Measurements from ENCODE around the gene FSIP1.

FSIP1 gene

GRCh38 chr15:39591141-39591895 is 191.3 kb downstream of the FSIP1 start:
- no peak for DNase-seq

- DNase-seq = no peak
These were observed 192.6 kb downstream of the FSIP1 start for GRCh38 chr15:39589815-39590644.

DNA sequence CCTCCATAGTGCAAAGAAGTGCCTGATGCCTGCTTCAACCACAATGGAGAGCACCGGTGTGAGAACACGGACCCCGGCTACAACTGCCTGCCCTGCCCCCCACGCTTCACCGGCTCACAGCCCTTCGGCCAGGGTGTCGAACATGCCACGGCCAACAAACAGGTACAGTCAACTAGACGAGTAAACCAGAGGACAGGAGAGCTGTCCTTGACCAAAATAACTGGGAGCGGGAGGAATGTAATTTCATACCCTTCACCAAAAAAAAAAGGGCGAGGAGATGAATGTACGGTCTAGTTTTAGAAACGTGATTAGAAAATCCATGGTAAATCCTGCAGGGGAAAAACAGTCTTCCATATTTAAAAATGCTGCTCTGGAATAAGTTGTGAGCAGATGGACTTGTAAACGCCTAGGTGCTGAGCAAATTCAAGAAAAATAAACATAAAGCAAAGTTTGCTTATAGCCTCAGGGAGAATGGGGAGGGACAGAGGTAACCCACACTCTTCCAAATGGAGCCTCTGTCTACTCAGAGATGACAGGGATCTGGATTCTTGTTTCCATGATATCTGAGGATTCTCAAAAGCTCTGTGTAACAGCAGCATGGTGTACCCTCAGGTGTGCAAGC is 193.3 kb downstream of the FSIP1 start:
- no peak for DNase-seq

DNA sequence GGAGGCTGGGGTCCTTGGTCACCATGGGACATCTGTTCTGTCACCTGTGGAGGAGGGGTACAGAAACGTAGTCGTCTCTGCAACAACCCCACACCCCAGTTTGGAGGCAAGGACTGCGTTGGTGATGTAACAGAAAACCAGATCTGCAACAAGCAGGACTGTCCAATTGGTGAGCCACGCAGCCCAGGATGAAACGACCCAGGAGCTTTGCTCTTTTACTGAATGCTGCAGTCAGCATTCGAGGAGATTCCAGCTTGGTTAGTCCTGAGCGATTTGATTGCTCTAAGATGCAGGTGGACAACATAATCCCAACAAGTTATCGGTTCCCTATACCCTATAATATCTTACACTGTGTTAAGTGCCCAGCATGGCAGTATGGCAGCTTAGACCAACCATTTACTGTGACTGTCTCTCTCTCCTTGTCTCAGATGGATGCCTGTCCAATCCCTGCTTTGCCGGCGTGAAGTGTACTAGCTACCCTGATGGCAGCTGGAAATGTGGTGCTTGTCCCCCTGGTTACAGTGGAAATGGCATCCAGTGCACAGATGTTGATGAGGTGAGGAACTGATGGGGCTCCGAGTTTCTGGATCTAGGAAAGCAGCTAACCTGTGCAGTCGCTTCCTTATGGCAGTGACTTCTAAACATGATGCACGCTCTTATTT is 194.0 kb downstream of the FSIP1 start:
- DNase-seq = no peak

GRCh38 chr15:39587731-39588530 is 194.7 kb downstream of the FSIP1 start:
- no peak for DNase-seq

GRCh38 chr15:39587096-39587721 is 195.4 kb downstream of the FSIP1 start:
- no peak for DNase-seq

DNA sequence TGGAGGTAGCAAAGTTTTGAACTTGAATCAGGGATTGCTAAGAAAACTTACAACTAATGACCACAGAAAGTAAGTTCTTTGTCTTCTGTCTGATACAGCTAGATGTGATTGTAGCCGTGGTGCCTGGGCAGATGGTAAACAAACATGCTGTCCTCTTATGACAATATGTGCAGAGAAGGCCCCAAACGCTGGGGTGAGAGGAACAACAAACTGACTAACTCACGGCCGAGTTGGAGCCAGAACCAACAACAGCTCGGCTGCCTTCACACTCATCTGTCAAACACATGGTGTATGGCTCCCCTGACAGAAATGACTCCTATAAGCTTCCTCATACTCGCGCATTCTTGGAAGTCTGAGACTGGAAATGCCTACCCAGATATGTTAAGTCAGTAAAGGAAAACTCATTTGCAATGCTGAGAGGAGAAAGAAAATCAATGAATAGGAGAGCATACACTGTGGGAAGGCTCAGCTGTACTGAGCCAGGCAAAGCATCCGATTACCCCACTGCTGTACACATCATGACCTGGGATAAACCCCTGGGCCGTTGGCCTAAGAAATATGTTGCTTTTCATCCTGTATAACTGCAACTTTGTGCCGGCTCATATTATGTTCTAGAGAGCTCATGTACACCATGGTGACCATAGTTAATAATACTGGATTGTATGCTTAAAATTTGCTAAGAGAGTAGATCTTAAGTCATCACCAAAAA is 196.1 kb downstream of the FSIP1 start:
- no peak for DNase-seq

DNA sequence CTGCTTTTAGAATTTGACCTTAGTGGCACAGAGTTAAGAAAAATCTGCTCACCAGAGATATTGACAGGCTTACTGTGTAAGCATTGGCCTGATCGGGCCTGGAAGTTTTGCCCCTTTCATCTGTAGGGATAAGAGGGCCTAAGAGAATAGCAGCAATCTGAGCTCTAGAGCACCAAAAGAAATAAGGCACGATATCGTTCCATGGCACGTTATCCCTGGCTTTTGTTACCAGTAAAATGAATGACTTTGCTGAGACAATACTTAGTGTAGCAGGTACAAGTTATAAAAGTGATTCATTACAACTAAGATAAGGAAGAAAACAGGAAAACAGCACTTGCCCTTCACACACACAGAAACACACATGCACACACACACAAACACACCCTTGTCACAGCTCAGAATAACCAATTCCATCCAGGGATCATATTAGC is 196.8 kb downstream of the FSIP1 start:
- DNase-seq = no peak

GRCh38 chr15:39585389-39585841 is 197.2 kb downstream of the FSIP1 start:
- DNase-seq = no peak

DNA sequence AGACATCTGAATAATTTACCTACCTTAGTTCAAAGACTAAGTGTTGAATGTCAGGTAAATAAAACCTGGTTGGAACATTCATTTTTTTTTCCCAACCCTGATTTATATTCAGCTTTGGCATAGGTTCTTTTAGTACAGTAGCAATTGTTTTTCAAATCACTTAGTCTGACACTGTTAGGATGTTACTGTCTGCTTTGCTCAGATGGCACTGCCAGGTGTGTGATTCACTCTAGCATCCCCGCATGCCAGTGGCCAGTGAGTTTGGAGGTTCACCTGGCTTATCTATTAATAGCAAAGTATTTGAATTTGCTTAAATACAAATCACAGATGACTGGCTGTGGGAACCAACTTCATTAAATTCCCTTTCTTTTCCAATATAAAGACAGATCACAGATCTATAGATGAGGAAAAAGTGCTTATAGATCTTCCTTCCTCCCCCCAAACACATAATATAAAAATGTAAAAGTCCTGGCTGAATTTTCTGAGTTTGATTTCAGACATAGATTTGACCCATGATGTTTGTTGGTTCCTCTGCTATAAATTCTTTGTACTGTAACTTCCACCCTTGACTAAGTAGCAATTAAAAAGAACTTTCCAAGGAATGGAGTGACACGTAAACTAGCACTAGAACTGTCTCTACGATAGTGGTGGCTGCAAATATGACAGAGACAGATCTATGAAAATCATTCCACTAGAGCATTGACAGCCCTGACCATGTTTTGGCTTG is 197.8 kb downstream of the FSIP1 start:
- DNase-seq = no peak

- no peak for DNase-seq
These were observed 198.4 kb downstream of the FSIP1 start for GRCh38 chr15:39584266-39584659.

DNA sequence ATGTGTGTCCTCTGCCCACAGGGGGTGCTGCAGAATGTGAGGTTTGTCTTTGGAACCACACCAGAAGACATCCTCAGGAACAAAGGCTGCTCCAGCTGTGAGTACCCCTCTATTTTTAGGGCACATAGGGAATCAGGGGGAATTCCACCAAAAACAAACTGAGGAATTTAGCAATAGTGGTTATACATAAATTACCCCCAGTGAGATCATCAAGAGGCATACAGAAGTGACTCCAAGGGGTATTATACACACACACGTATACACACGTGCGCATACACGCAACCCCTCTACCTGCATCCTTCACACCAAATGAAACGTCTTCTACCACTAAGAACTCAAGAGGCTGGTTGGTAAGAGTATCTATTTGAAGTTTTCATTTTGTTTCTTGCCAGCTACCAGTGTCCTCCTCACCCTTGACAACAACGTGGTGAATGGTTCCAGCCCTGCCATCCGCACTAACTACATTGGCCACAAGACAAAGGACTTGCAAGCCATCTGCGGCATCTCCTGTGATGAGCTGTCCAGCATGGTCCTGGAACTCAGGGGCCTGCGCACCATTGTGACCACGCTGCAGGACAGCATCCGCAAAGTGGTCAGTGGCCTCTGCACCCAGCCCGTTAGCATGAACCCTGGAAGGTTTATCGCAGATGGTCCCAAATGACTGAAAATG is 198.9 kb downstream of the FSIP1 start:
- peak; percentile 49 for DNase-seq

DNA sequence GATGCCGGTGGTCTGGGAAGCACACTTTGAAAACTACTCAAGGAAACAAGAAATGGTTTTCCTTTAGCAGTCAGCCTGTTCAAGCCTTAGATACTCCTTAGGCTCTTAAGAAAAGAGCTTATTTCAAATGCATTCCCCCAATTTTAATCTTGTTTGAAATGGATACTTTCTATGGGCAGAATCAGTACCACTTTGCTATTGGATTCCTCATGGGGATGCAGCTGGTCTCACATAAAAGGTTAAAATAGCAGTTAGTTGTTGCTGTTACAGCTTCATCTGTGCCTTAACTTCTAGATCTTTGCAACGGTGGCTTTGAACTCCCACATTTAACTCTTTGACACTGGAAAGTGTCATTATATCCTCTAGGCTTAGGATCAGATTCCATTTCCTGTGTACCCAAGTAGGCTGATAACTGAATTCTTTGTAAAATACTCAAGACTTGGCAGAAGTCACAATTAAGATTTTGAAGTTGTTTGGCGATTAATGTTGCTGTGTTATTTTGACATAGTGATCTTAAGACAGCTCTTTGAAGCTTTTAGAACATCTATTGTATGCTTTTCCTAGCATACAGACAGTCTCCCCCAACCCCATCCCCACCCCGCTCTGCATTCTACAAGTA is 199.6 kb downstream of the FSIP1 start:
- no peak for DNase-seq

DNA sequence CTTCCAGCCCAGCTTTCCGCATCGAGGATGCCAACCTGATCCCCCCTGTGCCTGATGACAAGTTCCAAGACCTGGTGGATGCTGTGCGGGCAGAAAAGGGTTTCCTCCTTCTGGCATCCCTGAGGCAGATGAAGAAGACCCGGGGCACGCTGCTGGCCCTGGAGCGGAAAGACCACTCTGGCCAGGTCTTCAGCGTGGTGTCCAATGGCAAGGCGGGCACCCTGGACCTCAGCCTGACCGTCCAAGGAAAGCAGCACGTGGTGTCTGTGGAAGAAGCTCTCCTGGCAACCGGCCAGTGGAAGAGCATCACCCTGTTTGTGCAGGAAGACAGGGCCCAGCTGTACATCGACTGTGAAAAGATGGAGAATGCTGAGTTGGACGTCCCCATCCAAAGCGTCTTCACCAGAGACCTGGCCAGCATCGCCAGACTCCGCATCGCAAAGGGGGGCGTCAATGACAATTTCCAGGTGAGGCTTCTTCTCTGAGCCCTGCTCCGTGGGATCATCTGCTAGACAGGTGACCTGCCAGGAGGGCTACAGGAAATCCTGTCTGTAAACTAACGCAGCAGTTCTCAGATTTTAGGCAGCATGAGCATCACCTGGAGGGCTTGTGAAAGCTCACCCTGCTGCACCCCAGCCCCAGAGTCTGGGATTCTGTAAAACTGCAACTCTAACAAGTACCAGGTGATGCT is 200.2 kb downstream of the FSIP1 start:
- no peak for DNase-seq

GRCh38 chr15:39581793-39582285 is 200.8 kb downstream of the FSIP1 start:
- no peak for DNase-seq

- DNase-seq = no peak
These were observed 201.3 kb downstream of the FSIP1 start for GRCh38 chr15:39581242-39581792.

DNA sequence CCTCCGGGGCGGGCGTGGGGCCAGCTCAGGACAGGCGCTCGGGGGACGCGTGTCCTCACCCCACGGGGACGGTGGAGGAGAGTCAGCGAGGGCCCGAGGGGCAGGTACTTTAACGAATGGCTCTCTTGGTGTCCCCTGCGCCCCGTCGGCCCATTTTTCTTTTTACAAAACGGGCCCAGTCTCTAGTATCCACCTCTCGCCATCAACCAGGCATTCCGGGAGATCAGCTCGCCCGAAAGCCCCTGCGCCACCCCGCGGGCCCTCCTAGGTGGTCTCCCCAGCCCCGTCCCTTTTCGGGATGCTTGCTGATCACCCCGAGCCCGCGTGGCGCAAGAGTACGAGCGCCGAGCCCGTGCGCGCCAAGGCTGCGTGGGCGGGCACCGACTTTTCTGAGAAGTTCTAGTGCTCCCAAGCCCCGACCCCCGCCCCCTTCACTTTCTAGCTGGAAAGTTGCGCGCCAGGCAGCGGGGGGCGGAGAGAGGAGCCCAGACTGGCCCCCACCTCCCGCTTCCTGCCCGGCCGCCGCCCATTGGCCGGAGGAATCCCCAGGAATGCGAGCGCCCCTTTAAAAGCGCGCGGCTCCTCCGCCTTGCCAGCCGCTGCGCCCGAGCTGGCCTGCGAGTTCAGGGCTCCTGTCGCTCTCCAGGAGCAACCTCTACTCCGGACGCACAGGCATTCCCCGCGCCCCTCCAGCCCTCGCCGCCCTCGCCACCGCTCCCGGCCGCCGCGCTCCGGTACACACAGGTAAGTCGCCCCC is 202.0 kb downstream of the FSIP1 start, which contains the start of gene THBS1:
Gene THBS1, plus strand, starts transcription at position 595 of the 757 bp plus-strand sequence. CDS start 779 bp downstream, outside the sequence.
- peak; percentile 28 for DNase-seq
